Trophoblast cell (in vitro differentiated cells and primary cell): ENCODE measurements around the gene LPCAT1.
"Not testable (repeated sequence)": the region's sequence is repeated elsewhere in the genome, so short reads cannot be mapped to it uniquely, and the experiment has no call there.

Experiments
- DNase-seq, 2 donors: peaks; one replicate each; pipeline ENCODE4 v3.0.0-alpha.2; 2016
- H2AFZ ChIP-seq: 2 replicates; pipeline ENCODE4 v1.6.1; 2013; ENCODE audit warnings: low read length, moderate library complexity, mild to moderate bottlenecking; ENCODE audit not compliant: insufficient read depth, poor library complexity
- H2AK5ac ChIP-seq: 2 replicates; pipeline ENCODE4 v1.6.1; 2013; ENCODE audit warnings: mild to moderate bottlenecking, low read length
- H2BK120ac ChIP-seq: 2 replicates; pipeline ENCODE4 v1.6.1; 2013; ENCODE audit warnings: low read length, mild to moderate bottlenecking, moderate library complexity; ENCODE audit not compliant: insufficient read depth, poor library complexity
- H2BK12ac ChIP-seq: 2 replicates; pipeline ENCODE4 v1.6.1; 2013; ENCODE audit warnings: mild to moderate bottlenecking, low read length, moderate library complexity
- H2BK5ac ChIP-seq: 2 replicates; pipeline ENCODE4 v1.6.1; 2013; ENCODE audit warnings: low read length, low read depth, moderate library complexity, mild to moderate bottlenecking; ENCODE audit not compliant: poor library complexity
- H3K14ac ChIP-seq: 2 replicates; pipeline ENCODE4 v1.6.1; 2013; ENCODE audit warnings: mild to moderate bottlenecking, low read length
- H3K18ac ChIP-seq: 2 replicates; pipeline ENCODE4 v1.6.1; 2013; ENCODE audit warnings: mild to moderate bottlenecking, low read length
- H3K23ac ChIP-seq: 2 replicates; pipeline ENCODE4 v1.6.1; 2013; ENCODE audit warnings: low read length
- H3K27ac ChIP-seq: 2 replicates; pipeline ENCODE4 v1.5.1; 2013; ENCODE audit warnings: low read depth, mild to moderate bottlenecking, inconsistent platforms, low read length, moderate library complexity
- H3K27me3 ChIP-seq: 2 replicates; pipeline ENCODE4 v1.6.1; 2013; ENCODE audit warnings: inconsistent platforms, mild to moderate bottlenecking, low read length, moderate library complexity; ENCODE audit not compliant: insufficient read depth
- H3K36me3 ChIP-seq, 2 experiments: 1 replicate in 1 of 2; 2 replicates in 1 of 2; pipeline ENCODE4 v1.6.1; 2013; ENCODE audit warnings: low read length in 2 of 2, mild to moderate bottlenecking in 2 of 2, moderate library complexity in 1 of 2; ENCODE audit not compliant: insufficient read depth in 2 of 2, control insufficient read depth in 1 of 2
- H3K4ac ChIP-seq: 2 replicates; pipeline ENCODE4 v1.6.1; 2013; ENCODE audit warnings: low read depth, mild to moderate bottlenecking, low read length, moderate library complexity
- H3K4me1 ChIP-seq, 2 experiments: 1 replicate in 1 of 2; 2 replicates in 1 of 2; pipeline ENCODE4 v1.6.1; 2013; ENCODE audit warnings: low read length in 2 of 2, mild to moderate bottlenecking in 2 of 2, moderate library complexity in 1 of 2; ENCODE audit not compliant: insufficient read depth in 2 of 2, control insufficient read depth in 1 of 2
- H3K4me2 ChIP-seq: 2 replicates; pipeline ENCODE4 v1.6.1; 2013; ENCODE audit warnings: inconsistent platforms, mild to moderate bottlenecking, low read length, moderate library complexity
- H3K4me3 ChIP-seq: 2 replicates; pipeline ENCODE4 v1.5.1; 2013; ENCODE audit warnings: mild to moderate bottlenecking, low read depth, low read length, inconsistent platforms
- H3K79me1 ChIP-seq: one replicate; pipeline ENCODE4 v1.6.1; 2013; ENCODE audit warnings: low read length
- H3K79me2 ChIP-seq: 2 replicates; pipeline ENCODE4 v1.6.1; 2013; ENCODE audit warnings: low read length, mild to moderate bottlenecking; ENCODE audit not compliant: control insufficient read depth, insufficient read depth, poor library complexity
- H3K9ac ChIP-seq: 2 replicates; pipeline ENCODE4 v1.6.1; 2013; ENCODE audit warnings: mild to moderate bottlenecking, low read length
- H3K9me3 ChIP-seq: 2 replicates; pipeline ENCODE4 v1.6.1; 2013; ENCODE audit warnings: low read depth, mild to moderate bottlenecking, control low read depth, inconsistent platforms, low read length; ENCODE audit not compliant: insufficient read depth
- H4K12ac ChIP-seq: 2 replicates; pipeline ENCODE4 v1.6.1; 2013; ENCODE audit warnings: low read depth, mild to moderate bottlenecking, low read length, moderate library complexity
- H4K8ac ChIP-seq: 2 replicates; pipeline ENCODE4 v1.6.1; 2013; ENCODE audit warnings: low read depth, mild to moderate bottlenecking, low read length, moderate library complexity
- H4K91ac ChIP-seq: one replicate; pipeline ENCODE4 v1.6.1; 2013; ENCODE audit warnings: low read depth, mild to moderate bottlenecking, low read length, moderate library complexity
- WGBS: extraction: QIAGEN DNeasy Blood & Tissue Kit; methylation state at CpG from one replicate; pipeline ENCODE4 v1.1.7; 2013; ENCODE audit warnings: missing lambda C conversion rate; ENCODE audit not compliant: insufficient read length, insufficient coverage; ENCODE audit errors: extremely low coverage; 5-methylcytosine and 5-hydroxymethylcytosine counted together

LPCAT1 gene

DNA sequence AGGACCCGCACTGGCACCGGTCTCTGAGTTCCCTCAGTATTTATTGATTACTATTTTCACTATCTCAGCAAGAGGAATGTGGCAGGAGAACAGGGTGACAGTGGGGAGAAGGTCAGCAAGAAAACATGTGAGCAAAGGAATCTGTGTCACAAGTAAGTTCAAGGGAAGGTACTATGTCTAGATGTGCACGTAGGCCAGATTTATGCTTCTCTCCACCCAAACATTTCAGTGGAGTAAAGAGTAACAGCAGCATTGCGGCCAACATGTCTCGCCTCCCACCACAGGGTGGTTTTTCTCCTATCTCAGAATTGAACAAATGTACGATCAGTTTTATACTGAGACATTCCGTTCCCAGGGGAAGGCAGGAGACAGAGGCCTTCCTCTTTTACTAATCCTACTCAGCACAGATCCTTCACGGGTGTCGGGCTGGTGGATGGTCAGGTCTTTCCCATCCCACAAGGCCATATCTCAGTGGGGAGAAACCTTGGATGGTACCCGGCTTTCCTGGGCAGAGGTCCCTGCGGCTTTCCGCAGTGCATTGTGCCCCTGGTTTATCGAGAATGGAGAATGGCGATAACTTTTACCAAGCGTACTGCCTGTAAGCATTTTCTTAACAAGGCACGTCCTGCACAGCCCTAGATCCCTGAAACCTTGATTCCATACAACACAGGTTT lies 43.9 kb upstream of the LPCAT1 start:
- Histone ChIP-seq H3K79me1 (peaks cover 10% of the 10 kb centered on the region), H3K36me3 (peaks cover 11 to 15% of the 10 kb centered on the region in 2 experiments), H3K14ac (peak overlapping the region; percentile 59), H3K4me1 (peaks cover 9 to 12% of the 10 kb centered on the region in 2 experiments), H2BK5ac (peak overlapping the region; percentile 23), H3K27ac (peak overlapping the region; percentile 83), H4K91ac (peak overlapping the region; percentile 60), H3K4me2 (peak overlapping the region; percentile 28), H2BK120ac (peak overlapping the region; percentile 40), H2BK12ac (peak overlapping the region; percentile 16), H2AK5ac (peak overlapping the region; percentile 16), H3K18ac (peak overlapping the region; percentile 69), H4K8ac (peak overlapping the region; percentile 32)
- not testable (repeated sequence) for H3K79me2 ChIP-seq, H3K4me3 ChIP-seq, H3K9me3 ChIP-seq, H3K23ac ChIP-seq, H2AFZ ChIP-seq, H3K27me3 ChIP-seq, H4K12ac ChIP-seq, H3K4ac ChIP-seq, H3K9ac ChIP-seq
- peak in 1 of 2 donors; percentile 13 for DNase-seq
- no CpG with 5 or more reads among the region's 16 CpGs for WGBS

- Histone ChIP-seq H3K27ac (no peak overlapping the region), H3K27me3 (no peaks in the 10 kb centered on the region), H3K79me2 (no peaks in the 10 kb centered on the region), H2AFZ (no peak overlapping the region), H3K4me1 (peaks cover 9 to 12% of the 10 kb centered on the region in 2 experiments), H3K9ac (no peak overlapping the region), H2AK5ac (peak overlapping the region; percentile 5), H2BK5ac (no peak overlapping the region), H3K4me3 (no peak overlapping the region), H2BK120ac (peak overlapping the region; percentile 32), H3K4me2 (no peak overlapping the region), H3K18ac (no peak overlapping the region), H4K12ac (no peak overlapping the region), H3K36me3 (peaks cover 8 to 9% of the 10 kb centered on the region in 2 experiments), H2BK12ac (no peak overlapping the region), H3K4ac (no peak overlapping the region), H4K91ac (peak overlapping the region; percentile 10), H4K8ac (no peak overlapping the region), H3K14ac (peak overlapping the region; percentile 42), H3K79me1 (peaks cover 10% of the 10 kb centered on the region), H3K23ac (no peak overlapping the region), H3K9me3 (peaks cover 5% of the 10 kb centered on the region)
- no peak for DNase-seq
- no CpG with 5 or more reads among the region's 25 CpGs for whole genome bisulfite sequencing
Observed at GRCh38 chr5:1565737-1566734, 42.3 kb upstream of the LPCAT1 start.

- Histone ChIP-seq H2AK5ac (no peak overlapping the region), H3K4me1 (peaks cover 9 to 12% of the 10 kb centered on the region in 2 experiments), H2BK120ac (no peak overlapping the region), H3K9me3 (no peaks in the 10 kb centered on the region), H2AFZ (no peak overlapping the region), H2BK12ac (no peak overlapping the region), H3K4me2 (no peak overlapping the region), H3K23ac (no peak overlapping the region), H3K14ac (no peak overlapping the region), H2BK5ac (no peak overlapping the region), H3K27ac (no peak overlapping the region), H3K36me3 (no peaks in the 10 kb centered on the region), H3K4me3 (no peak overlapping the region), H4K12ac (no peak overlapping the region), H4K91ac (no peak overlapping the region), H4K8ac (no peak overlapping the region), H3K9ac (no peak overlapping the region), H3K27me3 (no peaks in the 10 kb centered on the region), H3K4ac (no peak overlapping the region), H3K18ac (no peak overlapping the region), H3K79me2 (no peaks in the 10 kb centered on the region), H3K79me1 (peaks cover 10% of the 10 kb centered on the region)
- DNase-seq = no peak
- WGBS = no CpG with 5 or more reads among the region's 22 CpGs
Observed at GRCh38 chr5:1564824-1565736, 41.3 kb upstream of the LPCAT1 start.
